HuH-7 (cell line): ENCODE results near the gene RTN1.
A peak's percentile ranks its signal among the peaks of the same experiment; 100 is the strongest.
"Not testable (repeated sequence)": the region's sequence is repeated elsewhere in the genome, so short reads cannot be mapped to it uniquely, and the experiment has no call there.

ENCODE experiments used
- DNase-seq: peaks from one replicate; pipeline ENCODE4 v3.0.0; 2011; ENCODE audit warnings: low spot score

The RTN1 gene

GRCh38 chr14:59699442-59699841, 171.1 kb downstream of the RTN1 start:
- DNase-seq = no peak

DNA sequence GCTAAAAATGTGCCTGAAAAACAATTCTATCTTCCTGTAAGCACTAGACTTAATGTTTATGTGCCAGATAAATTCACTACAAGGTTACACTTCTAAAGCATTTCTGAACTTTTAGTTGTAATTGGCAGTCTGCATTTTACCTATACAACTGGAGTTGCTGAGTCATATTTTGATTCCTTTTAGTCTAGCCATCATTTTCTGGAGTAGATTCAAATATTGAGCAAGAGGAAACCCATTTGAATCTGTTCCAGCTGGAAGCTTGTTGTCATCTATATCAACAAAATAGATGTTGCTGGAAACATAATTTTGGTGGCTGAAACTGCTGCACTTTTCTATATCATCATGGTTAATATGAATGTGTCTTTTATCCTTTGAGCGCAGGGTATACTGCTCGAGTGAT, 171.8 kb downstream of the RTN1 start:
- DNase-seq = no peak

DNA sequence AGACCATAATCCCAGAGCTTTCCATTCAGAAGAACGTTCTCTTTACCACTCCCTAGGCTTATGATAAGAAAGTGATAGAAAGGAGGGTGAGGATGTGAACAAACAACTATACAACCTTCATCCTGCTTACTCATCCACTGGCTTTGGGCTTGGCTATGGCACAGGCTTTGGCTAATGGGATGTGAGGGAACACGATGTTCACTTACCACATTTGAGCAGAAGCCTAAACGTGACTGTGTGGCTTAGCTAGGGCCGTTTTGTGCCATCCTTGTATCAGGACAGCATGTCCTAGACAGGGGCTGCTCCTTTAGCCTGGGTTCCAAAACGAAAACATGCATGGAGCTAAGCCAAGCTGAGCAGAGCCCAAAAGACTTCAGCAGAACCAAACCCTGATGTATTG, 175.4 kb downstream of the RTN1 start:
- no peak for DNase-seq

DNA sequence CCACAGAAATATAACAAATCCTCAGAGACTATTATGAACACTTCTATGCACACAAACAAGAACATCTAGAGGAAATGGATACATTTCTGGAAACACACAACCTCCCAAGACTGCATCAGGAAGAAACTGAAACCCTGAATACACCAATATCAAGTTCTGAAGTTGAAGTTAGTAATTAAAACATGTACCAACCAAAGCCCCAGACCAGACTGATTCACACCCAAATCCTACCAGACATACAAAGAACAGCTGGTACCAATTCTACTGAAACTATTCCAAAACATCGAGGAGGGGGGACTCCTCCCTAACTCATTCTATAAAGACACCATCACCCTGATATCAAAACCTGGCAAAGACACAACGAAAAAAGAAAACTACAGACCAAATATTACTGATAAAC, 179.3 kb downstream of the RTN1 start:
- DNase-seq = no peak

DNA sequence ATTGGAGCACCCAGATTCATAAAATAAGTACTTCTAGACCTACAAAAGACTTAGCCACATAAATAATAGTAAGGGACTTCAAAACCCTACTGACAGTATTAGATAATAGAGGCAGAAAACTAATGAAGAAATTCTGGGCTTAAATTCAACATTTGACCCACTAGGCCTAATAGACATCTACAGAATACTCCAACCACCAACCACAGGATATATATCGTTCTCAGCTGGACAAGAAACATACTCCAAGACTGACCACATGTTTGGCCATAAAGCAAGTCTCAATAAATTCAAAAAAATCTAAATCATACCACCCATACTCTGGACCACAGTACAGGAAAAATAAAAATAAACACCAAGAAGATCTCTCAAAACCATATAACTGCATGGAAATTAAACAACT, 180.2 kb downstream of the RTN1 start:
- no peak for DNase-seq

DNA sequence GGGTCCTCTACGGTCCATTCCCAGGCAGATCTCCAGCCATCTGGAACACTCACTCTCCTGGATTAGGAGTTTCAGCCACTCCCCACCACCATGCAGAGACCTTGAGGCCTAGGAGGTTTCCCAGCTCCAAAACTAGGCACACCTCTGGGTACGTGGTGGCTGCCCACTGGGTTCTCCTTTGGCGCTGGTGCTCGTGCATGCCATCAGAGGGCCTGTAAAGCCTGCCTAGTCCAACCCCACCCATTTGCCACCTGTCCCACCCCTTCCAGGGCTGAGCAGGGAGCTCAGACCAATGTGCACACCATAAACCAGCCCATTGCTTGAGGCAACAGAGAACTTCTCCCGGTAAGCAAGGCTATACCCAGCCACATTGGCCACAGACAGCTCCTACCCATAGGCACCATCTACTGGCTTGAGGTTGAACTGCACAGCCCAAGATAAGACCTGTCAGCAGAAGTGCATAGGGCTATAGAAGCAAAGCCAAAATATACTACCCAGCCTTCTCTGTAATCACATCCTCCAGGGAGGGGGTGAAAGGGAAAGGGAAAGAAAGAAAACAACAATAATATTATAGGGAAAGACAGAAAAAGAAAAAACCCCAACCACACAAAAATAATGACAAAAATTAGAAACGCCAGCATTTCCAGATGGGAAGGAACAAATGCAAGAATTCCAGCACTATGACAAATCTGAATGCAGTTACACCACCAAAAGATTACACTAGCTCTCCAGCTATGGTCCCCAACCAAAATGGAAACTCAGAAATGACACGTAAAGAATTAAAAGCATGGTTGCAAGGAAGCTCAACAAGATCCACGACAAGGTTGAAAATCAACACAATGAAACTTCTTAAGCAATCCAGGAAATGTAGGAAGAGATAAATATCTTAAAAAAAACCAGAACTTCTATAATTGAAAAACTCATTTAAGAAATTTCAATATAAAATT, 182.1 kb downstream of the RTN1 start:
- DNase-seq = peak; percentile 28

DNA sequence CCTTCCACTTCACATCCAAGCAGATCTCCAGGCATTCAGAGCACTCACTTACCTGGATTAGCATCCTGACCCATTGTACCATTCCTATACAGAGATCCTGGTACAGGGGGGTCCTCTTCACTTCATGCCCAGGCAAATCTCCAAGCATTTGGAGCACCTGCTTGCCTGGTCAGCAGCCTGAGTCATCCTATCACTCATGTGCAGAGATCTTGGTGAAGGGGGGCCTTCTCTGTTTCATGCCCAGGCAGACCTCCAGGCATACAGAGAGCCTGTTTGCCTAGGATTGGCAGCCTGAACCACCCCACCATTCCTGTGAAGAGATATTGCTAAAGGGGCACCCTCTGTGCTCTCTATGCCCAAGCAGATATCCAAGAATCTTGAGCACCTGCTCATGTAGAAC, 182.9 kb downstream of the RTN1 start:
- no peak for DNase-seq

- no peak for DNase-seq
Observed at GRCh38 chr14:59679872-59680271, 190.7 kb downstream of the RTN1 start.

- DNase-seq = no peak
Observed at GRCh38 chr14:59678352-59678751, 192.2 kb downstream of the RTN1 start.

DNA sequence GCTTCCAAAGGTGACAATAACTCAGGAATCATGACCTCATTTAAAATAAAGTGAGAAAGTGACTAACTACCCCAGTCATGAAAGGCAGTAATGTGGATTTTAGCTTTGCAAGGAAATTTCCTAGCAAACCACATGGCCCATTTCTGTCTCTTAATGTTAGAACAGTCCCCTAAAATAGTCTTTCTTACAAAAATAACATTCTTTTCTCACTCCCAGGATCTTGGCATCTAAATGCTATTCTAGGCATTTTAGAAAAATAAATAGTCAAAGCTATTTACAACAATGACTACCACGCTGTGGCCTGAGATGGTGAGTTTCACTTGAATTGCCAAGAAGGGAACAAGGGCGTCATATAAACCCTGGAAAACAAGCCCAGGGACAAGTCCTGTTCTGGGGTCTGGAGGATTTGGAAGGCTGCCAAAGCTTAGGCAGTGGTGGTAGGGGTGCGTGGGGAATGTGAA, 192.8 kb downstream of the RTN1 start:
- DNase-seq = no peak

- DNase-seq = no peak
Observed at GRCh38 chr14:59675394-59675793, 195.2 kb downstream of the RTN1 start.

DNA sequence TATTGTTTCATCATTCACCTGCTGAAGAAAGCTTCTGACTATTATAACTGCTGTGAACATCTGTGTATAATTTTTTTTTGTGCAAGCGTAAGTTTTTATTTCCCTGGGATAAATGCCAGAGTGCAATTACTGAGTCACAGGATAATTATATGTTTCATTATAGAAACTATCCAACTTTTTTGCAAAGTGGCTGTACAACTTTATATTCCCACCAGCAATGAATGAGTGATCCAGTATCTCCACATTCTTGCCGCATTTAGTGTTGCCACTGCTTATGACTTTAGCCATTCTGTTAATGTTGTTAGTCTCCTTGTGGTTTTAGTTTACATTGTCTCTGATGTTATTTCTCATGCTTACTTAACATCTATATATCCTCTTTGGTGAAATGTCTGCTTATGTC, 205.8 kb downstream of the RTN1 start:
- DNase-seq = no peak

DNA sequence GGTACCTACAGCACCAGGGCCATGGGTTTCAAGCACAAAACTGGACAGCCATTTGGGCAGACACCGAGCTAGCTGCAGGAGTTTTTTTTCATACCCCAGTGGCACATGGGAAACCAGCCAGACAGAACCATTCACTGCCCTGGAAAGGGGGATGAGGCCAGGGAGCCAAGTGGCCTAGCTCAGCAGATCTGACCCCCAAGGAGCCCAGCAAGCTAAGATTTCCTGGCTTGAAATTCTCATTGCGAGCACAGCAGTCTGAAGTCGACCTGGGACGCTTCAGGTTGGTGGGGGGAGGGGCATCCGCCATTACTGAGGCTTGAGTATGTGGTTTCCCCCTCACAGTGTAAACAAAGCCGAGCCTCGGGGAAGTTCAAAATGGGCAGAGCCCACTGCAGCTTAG, 212.8 kb downstream of the RTN1 start:
- DNase-seq = no peak

- DNase-seq = no peak
Observed at GRCh38 chr14:59656473-59656872, 214.1 kb downstream of the RTN1 start.

- not testable (repeated sequence) for DNase-seq
Observed at GRCh38 chr14:59654131-59654530, 216.4 kb downstream of the RTN1 start.

GRCh38 chr14:59646832-59647231, 223.7 kb downstream of the RTN1 start:
- DNase-seq = not testable (repeated sequence)

DNA sequence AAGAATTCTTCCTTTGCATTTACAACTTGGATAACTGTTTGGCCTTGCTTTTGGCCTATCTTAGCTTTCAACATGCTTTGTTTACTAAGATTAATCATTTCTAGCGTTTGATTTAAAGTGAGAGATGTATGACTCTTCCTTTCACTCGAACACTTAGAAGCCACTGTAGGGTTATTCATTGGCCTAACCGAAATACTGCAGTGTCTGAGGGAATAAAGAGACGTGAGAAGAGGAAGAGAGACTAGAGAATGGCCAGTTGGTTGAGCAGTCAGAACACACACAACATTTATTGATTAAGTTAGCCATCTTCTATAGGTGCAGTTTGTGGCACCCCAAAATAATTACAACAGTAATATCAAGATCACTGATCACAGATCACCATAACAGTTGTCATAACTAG, 231.7 kb downstream of the RTN1 start:
- no peak for DNase-seq

- no peak for DNase-seq
Observed at GRCh38 chr14:59634617-59635016, 236.0 kb downstream of the RTN1 start.

GRCh38 chr14:59633486-59633885, 237.1 kb downstream of the RTN1 start:
- no peak for DNase-seq

GRCh38 chr14:59632381-59632780, 238.2 kb downstream of the RTN1 start:
- peak; percentile 39 for DNase-seq

- DNase-seq = peak; percentile 15
Observed at GRCh38 chr14:59631237-59631636, 239.3 kb downstream of the RTN1 start.

DNA sequence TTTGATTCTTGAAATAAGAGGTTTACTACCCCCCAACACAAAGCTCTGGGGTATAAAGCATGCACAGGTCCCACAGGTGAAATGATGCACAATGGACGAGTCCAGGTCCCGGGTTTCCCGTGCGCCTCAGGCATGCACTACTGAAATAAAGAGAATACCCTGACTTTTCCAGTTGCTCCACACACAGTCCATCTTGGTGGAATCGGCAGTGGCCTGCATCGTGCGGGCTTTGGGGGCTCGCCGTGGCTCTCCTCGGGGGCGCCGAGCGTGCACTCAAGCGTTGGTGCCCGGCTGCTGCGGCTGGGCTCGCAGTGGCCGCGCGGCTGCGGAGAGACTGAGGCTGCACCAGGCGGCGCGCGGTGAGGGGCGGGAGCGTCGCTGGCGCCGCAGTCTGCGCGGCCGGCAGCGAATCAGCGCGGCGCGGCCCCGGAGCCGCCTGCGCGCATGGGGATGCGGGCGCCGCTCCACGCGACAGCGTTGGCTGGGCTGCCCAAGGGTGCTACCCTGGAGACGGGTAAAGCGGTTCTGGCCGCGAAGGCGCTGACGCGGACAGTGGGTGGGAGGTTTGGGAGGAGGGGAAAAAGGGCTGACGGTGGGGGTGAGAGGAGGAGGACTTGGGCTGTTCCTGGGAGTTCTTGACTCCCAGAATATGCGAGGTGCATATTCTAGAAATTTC, 240.2 kb downstream of the RTN1 start:
- DNase-seq = no peak
